Measurements from ENCODE around the gene SEPTIN2.

- TF ChIP-seq POLR2AphosphoS5 (IDR thresholded peaks at IDR 0.05) (no peak), CTCF (IDR thresholded peaks at IDR 0.05) (no peak), EP300 (IDR thresholded peaks at IDR 0.05) (no peak), POLR2A (IDR thresholded peaks at IDR 0.05) (no peak)
These were observed 26.7 kb upstream of the SEPTIN2 start for GRCh38 chr2:241289053-241289452.
